Mononuclear cell (primary cell): Measurements from ENCODE around the gene NTN1. TPM values are rescaled to one million over a fixed set of nuclear protein-coding genes. Genes with fewer than 3 reads are reported as not detected.

ENCODE experiments used
- H3K27me3 ChIP-seq: 2 replicates; pipeline ENCODE4 v1.6.0; 2011; ENCODE audit warnings: low read length, control low read depth; ENCODE audit not compliant: insufficient read depth
- H3K4me1 ChIP-seq: 2 replicates; pipeline ENCODE4 v1.5.1; 2011; ENCODE audit warnings: mild to moderate bottlenecking, low read length, control low read depth; ENCODE audit not compliant: insufficient read depth
- H3K4me3 ChIP-seq: 2 replicates; pipeline ENCODE4 v1.5.1; 2011; ENCODE audit warnings: mild to moderate bottlenecking, low read length, moderate library complexity
- H3K9me3 ChIP-seq: 2 replicates; pipeline ENCODE4 v1.5.1; 2011; ENCODE audit warnings: low read depth, mild to moderate bottlenecking, control low read depth, low read length
- total RNA-seq: library from RNA; depleted of rRNA; stranded (reverse); fragments of >200 nt; gene quantifications from one replicate; pipeline ENCODE4 v1.2.3, GENCODE V29; 2012

The NTN1 gene
- total RNA-seq, 1 donor: 0.21 TPM

DNA sequence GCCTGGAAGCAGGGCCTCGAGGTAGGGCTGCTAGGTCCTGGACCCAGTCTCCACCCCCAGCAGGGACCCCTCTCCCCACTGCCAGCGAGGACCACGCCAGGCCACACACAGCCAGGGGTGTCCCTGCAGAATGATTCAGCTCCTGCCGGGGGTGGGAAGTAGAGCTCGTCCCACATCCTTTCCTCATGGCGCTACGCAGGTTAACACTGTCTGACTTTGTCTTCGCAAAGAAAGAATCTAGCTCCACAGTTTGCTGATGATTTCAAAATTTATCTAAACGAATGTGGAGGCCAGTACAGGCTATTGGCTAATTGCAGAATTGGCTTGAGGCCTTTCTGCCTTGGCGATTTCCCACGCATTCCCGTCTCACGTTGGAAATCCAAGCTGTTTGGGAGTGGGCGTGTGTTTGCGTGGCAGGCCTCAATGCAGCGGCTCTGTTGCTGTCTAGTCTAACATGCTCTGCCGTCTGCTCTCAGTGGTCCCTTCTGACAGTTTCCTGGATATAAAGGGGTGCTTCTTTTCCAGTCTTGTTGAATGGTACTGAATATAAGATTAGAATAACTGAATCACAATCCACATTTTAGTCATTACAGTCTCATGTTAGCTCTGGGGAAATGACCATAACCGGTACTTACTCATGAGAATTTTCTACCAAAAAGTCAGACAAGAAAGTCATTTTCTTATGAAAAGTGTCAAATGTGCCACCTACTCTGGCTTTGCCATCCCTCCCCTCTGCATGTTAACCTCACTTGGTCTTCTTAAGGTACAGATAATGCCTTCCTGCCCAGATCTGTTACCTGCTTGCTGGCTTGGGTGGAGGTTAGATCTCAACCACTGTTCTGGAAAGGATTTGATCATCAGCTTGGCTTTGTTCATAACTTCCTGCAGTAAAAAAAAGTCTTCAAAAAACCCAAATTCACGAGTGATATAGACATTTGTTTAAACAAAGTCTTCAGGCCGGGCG lies 252.4 kb downstream of the NTN1 start:
- H3K27me3 ChIP-seq: no peaks in the 10 kb centered on the region
- H3K4me3 ChIP-seq: no peak overlapping the region
- no peaks in the 10 kb centered on the region for H3K4me1 ChIP-seq
- no peaks in the 10 kb centered on the region for H3K9me3 ChIP-seq

DNA sequence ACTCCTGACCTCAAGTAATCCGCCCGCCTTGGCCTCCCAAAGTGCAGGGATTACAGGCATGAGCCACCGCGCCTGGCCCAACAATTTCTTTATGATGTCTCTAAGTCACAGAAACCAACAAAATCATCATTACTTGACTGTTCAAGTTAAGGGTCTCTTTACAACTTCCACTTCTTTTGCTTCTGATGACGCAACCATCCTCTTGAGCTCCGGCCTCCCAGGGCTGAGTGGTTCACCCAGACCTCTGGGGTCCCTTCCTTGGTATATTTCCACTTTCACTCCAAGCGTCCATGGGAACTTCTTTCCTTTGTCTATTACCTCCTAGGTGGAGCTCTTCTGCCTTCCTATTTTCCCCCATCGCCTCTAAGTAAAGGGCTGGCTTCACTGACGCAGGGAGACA lies 253.7 kb downstream of the NTN1 start:
- Histone ChIP-seq H3K9me3 (no peaks in the 10 kb centered on the region), H3K4me3 (no peak overlapping the region), H3K27me3 (no peaks in the 10 kb centered on the region), H3K4me1 (no peaks in the 10 kb centered on the region)

DNA sequence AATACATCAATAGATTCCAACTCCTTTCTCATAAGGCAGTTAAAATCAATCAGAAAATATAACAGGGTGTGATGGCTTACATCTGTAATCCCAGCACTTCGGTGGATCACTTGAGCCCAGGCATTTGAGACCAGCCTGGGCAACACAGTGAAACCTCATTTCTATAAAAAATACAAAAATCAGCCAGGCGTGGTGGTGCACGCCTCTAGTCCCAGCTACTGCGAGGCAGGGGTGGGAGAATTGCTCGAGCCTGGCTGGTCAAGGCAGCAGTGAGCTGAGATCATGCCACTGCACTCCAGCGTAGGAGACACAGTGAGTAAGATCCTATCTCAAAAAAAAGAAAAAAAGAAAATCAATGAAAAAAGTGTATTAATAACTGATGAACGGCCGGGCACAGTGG lies 258.6 kb downstream of the NTN1 start:
- Histone ChIP-seq H3K9me3 (no peaks in the 10 kb centered on the region), H3K4me1 (no peaks in the 10 kb centered on the region), H3K27me3 (no peaks in the 10 kb centered on the region), H3K4me3 (no peak overlapping the region)

GRCh38 chr17:9283909-9284308 lies 262.6 kb downstream of the NTN1 start:
- H3K27me3 ChIP-seq: no peaks in the 10 kb centered on the region
- H3K4me3 ChIP-seq: no peak overlapping the region
- no peaks in the 10 kb centered on the region for H3K9me3 ChIP-seq
- H3K4me1 ChIP-seq: no peaks in the 10 kb centered on the region

DNA sequence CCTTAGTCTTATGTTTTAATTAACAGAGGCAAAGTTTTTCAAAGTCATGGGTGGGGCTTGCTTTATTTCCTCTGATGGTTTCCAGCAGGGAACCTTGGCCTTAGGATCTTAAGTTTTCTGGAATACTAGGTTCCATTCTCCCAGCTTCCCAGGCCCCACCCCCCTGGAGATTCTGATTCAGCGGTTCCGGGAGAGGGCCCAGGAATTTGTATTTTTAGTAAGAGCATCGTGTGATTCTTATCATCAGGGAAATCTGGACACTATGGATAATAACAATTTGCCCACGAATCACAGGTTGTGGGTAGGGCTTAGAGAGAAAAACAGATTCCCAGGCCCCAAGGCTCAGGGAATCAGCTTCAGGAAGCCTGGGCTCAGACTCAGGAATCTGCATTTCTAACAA lies 263.6 kb downstream of the NTN1 start:
- no peaks in the 10 kb centered on the region for H3K27me3 ChIP-seq
- H3K4me1 ChIP-seq: no peaks in the 10 kb centered on the region
- no peak overlapping the region for H3K4me3 ChIP-seq
- H3K9me3 ChIP-seq: no peaks in the 10 kb centered on the region

GRCh38 chr17:9285602-9286427 lies 264.5 kb downstream of the NTN1 start:
- Histone ChIP-seq H3K4me3 (no peak overlapping the region), H3K4me1 (peaks cover 5% of the 10 kb centered on the region), H3K27me3 (no peaks in the 10 kb centered on the region), H3K9me3 (no peaks in the 10 kb centered on the region)

DNA sequence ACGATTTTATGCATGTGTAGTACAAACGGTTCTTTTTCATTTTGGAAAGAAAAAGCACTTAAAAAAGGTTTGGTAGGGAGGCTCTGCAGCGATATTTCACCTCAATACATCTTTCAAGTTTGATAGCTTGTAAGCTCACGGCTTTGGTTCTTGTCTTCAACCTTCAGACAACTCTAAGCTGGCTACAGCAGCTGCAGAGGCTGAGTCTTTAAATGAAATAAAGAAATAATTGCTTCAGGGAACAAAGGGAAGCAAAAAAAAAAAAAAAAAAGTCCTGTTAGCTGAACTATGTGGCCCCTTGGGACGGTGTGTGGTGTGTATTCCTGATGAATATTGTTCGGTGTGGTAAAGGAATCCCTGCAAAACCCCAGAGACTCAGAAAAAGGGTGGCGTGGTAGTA lies 265.1 kb downstream of the NTN1 start:
- Histone ChIP-seq H3K4me1 (peaks cover 5% of the 10 kb centered on the region), H3K9me3 (no peaks in the 10 kb centered on the region), H3K27me3 (no peaks in the 10 kb centered on the region), H3K4me3 (no peak overlapping the region)

DNA sequence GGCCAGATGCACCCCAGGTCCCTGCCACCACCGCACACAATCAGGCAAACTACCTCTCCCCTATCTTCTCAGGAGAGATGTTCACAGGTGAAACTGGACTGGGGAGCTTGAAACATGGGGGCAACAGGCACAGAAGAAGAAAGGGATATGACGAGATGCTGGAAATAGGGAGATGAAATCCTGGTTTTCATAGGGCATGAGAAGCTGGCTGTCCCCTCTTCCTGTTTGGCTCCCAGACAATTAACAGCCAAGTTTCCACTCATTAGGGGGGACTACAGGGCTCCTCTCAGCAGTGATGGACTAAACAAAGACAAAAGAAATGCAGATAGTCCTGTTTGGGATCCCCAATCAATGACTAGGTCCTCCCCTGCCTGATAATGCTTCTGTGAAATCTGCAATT lies 266.0 kb downstream of the NTN1 start:
- H3K27me3 ChIP-seq: no peaks in the 10 kb centered on the region
- H3K9me3 ChIP-seq: no peaks in the 10 kb centered on the region

GRCh38 chr17:9290226-9290613 lies 268.9 kb downstream of the NTN1 start:
- Histone ChIP-seq H3K4me3 (no peak overlapping the region), H3K27me3 (no peaks in the 10 kb centered on the region), H3K4me1 (peaks cover 5% of the 10 kb centered on the region), H3K9me3 (no peaks in the 10 kb centered on the region)

More for the DNA sequence above, 266.0 kb downstream of the NTN1 start:
- Histone ChIP-seq H3K4me3 (no peak overlapping the region), H3K4me1 (peaks cover 5% of the 10 kb centered on the region)

- H3K9me3 ChIP-seq: no peaks in the 10 kb centered on the region
- H3K27me3 ChIP-seq: no peaks in the 10 kb centered on the region
- no peak overlapping the region for H3K4me3 ChIP-seq
Observed at GRCh38 chr17:9291912-9292560, 270.7 kb downstream of the NTN1 start.

DNA sequence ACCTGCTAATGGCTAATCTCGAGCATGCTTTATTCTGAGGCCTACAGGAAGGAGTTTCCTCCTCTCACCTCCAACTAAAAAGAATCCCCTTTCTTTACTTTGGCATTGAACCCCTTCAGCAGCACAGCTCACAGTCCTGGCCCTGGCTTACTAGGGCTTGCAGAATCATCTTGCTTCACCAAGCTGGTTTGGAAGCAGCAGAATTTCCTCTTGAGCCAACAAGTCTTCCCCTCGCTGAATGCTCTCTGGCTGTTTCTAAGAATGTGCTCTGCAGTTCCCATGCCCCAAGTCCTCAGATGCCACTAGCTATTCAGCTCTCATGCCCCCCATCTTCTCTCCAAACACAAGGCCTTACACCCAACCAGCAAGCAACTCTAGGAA lies 271.2 kb downstream of the NTN1 start:
- Histone ChIP-seq H3K9me3 (no peaks in the 10 kb centered on the region), H3K4me3 (no peak overlapping the region), H3K27me3 (no peaks in the 10 kb centered on the region), H3K4me1 (peaks cover 5% of the 10 kb centered on the region)

More at GRCh38 chr17:9291912-9292560, 270.7 kb downstream of the NTN1 start:
- H3K4me1 ChIP-seq: peaks cover 5% of the 10 kb centered on the region

Other genes starting within 250 kb of the NTN1 start
- 0.10 TPM for gene MFSD6L, start 222.1 kb upstream of the NTN1 start, total RNA-seq
- 1.5 TPM for gene PIK3R6, start 153.8 kb upstream of the NTN1 start, total RNA-seq
- gene PIK3R5, start 55.8 kb upstream of the NTN1 start, total RNA-seq: 184 TPM